NOMO-1 treated with dmso at 0.1 percent for 144 hours (cell line): ENCODE results near the gene ZNF787.

Source experiments
- DNase-seq: peaks from one replicate; lab custom pipeline; 2025; ENCODE audit not compliant: unreplicated experiment; lab: John Stamatoyannopoulos, UW

The ZNF787 gene

GRCh38 chr19:56144376-56144775 is 23.3 kb upstream of the ZNF787 start:
- DNase-seq = no peak

GRCh38 chr19:56142897-56143434 is 21.9 kb upstream of the ZNF787 start:
- DNase-seq = no peak

DNA sequence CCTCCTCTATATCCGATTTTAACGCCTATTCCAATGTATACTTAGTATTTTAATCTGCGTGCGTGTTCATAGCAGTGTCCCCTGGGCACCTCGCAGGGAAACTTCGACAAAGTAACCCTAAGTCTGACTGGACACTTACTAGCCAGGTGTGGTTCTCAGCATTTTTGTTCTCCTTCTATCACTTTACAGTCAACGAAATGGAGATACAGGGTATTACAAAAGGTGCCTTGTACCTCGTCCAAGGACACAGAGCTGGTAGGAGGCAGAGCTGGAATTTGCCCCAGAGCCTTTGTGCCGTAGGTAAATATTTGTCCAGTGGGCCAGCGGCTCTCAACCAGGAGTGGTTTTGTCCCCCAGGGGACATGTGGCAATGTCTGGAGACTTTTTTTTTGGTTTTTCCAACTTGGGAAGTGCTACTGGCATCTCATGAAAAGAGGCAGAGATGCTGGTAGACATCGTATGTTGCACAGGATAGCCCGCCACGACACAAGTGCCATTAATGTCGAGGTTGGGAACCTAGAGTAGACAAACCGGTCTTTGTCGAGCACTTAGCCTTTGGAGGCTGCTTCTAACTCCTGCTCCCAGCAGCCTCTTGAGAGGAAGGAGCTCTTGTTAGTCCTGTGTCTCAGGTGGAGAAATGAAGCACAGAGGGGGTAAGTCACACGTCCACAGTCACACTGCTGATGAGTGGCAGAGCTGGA is 21.1 kb upstream of the ZNF787 start:
- no peak for DNase-seq

DNA sequence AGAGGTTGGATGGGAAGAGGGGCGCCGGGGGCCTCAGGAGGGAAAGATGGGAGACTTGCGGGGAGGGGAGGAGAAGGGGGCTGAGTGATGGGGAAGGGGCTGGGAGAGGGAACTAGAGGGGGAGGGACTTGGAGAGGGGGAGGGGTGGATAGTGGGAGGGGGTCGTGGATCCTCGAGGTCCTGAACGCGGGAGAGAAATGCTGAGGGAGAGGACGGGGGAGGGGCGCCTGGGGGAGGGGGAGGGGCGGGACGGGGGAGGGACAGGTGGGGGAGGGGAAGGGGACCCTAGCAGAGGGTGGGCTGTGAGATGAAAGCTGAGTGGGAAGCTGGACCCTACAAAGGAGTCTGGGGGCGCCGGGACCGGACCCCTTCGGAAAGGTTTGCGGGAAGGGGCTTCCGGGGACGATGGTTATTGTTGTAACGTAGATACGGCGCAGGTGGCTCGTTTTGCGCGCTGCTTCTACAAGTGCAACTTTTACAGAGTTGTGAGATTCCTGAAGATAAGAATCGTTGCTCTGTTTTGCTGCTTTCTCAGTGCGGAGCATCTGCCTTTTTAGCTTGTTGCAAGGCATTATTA is 20.4 kb upstream of the ZNF787 start:
- DNase-seq = no peak

GRCh38 chr19:56140583-56141416 is 19.7 kb upstream of the ZNF787 start, which contains the start of gene ZNF444:
Gene ZNF444 (plus strand): TSS chr19:56141287. CDS start chr19:56146912, 5,625 bp downstream.
- DNase-seq = peak; percentile 100

DNA sequence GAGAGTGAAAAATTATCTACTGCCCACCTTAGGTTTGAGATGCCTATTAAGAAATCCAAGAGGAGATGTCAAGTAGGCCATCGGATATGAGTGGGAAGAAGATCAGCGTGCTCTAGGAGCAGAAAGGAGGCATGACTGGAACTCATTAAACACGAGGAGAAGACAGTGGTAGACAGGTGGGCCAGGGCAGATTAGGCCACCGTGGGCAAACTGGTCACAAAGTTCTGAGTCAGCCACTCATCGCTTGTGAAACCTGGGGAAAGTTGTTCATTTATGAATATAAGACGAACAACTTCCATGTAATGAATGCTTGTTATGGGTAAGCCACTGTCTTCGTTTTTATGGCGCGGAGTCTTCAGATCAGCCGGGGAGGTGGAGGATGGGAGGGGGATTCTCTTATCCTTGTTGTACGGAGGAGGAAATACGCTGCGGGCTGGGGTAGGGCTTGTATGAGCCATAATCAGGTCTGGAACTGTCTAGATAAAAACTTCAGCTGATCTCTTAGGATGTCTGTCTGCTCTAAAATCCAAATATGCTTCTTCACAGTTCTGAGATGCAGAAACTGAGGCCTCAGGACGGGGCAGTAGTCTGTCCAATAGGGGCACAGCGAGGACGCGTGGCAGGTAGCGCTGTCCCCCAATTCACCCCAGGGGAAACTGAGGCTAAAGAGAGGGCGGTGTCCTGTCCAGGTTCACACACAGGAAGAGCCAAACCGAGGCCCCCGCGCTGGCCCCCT is 18.9 kb upstream of the ZNF787 start:
- no peak for DNase-seq

GRCh38 chr19:56138069-56138468 is 17.0 kb upstream of the ZNF787 start:
- no peak for DNase-seq

DNA sequence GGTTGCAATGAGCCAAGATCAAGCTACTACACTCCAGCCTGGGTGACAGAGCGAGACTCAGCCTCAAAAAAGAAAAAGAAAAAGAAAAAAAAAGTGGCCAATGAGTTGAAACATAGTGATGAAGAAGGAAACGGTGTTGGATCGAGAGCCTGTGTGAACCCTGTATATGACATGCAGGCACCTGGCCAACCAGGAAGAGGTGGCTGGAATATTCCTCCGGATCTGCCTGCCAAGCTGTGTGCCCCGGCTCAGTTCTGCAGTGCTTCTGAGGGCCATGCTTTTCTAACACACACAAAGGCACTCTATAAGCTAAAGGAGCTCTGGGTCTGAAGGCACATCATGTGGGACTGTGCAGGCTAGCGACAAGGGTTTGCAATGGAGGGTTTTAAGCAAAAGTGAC is 16.3 kb upstream of the ZNF787 start:
- DNase-seq = no peak

DNA sequence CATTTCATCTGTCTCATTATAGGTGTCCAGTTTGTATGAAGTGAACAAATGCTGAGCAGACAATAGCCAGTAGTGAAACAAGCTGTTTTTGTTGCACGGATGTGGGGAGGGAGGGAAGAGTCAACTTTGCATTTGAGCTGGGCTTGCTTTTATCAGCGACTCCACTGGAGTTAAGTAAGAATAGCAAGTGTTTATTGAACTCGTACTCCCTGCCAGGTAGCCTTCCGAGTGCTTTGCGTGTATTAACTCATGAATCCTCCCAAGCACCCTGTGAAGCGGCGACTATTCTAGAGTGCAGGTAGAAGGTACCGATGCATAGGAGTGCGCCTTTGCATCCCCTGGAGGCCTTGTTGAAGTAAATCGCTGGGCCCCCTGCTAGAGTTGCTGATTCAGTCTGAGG is 15.3 kb upstream of the ZNF787 start:
- no peak for DNase-seq

- DNase-seq = no peak
These were observed 13.5 kb upstream of the ZNF787 start for GRCh38 chr19:56134654-56134921.

GRCh38 chr19:56133858-56134653 is 13.0 kb upstream of the ZNF787 start:
- peak; percentile 59 for DNase-seq

DNA sequence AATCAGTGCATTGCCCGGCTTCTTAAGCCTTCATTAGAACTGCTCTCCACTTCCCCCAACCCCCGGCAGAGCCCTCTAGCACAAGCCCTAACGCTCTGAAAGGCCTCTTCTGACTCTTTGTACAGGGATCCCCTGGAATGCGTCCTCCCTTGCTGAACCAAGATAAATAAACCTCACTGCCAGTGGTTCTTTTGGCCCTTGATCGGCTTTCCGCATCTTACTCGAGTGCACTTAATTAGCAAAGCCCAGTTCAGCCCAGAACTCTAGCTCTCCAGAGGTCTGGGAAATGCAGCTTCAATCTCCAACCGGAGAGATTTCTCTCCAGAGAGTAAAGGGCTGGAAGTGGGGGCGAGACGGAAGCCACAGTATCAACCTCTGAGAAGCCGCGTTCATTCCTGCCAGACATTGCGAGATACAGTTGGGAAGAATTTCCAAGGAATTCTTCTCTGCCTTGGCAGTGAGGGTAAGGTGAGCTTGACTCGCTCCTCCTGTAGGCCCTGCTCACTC is 11.3 kb upstream of the ZNF787 start:
- DNase-seq = no peak

GRCh38 chr19:56131651-56132050 is 10.6 kb upstream of the ZNF787 start:
- DNase-seq = no peak

GRCh38 chr19:56130006-56130405 is 8.9 kb upstream of the ZNF787 start:
- DNase-seq = no peak

GRCh38 chr19:56126983-56127780 is 6.1 kb upstream of the ZNF787 start:
- DNase-seq = no peak

DNA sequence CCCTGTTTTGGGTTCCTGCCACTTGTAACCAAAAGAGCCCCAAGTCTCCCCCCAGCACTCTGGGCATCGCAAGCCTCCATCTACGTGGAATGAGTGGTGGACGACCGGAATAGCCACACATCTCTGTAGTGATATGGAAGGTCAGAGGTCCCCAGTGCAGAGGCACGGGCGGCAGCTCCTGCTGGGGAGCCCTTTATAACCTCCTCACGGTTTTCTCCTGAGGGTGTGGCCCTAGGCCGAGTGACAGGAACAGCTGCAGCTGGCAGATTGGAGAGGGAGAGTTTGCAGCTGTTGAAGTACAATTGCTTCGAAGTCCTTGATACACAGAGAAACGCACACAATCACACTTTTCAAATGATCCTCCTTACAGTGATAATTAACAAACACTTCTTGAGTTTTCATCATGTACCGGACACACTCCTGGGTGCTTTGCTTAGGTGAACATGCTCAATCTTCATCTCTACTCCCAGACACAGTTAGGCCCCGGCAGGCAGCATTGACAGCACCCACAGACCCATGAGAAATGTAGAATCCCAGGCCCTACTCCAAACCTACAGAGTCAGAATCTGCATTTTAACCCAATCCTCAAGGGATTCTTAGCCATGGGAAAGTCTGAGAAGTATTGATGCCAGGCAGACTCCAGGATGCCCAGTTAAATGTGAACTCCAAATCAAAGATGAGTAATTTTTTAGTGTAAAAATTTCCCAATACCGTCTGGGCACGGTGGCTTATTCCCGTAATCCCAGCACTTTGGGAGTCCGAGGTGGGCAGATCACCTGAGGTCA is 4.9 kb upstream of the ZNF787 start:
- DNase-seq = no peak

DNA sequence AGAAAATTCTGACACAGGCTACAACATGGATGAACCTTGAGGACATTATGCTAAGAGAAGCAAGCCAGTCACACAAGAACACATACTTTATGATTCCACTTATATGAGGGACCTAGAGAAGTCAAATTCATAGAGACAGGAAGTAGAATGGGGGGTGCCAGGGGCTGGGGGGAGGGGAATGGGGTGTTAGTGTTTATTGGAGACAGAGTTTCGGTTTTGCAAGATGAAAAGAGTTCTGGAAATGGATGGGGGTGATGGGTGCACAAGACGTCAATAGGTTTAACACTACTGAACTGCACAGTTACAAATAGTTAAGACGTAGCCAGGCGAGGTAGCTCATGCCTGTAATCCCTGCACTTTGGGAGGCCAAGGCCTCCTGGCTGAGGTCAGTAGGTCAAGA is 3.5 kb upstream of the ZNF787 start:
- no peak for DNase-seq

DNA sequence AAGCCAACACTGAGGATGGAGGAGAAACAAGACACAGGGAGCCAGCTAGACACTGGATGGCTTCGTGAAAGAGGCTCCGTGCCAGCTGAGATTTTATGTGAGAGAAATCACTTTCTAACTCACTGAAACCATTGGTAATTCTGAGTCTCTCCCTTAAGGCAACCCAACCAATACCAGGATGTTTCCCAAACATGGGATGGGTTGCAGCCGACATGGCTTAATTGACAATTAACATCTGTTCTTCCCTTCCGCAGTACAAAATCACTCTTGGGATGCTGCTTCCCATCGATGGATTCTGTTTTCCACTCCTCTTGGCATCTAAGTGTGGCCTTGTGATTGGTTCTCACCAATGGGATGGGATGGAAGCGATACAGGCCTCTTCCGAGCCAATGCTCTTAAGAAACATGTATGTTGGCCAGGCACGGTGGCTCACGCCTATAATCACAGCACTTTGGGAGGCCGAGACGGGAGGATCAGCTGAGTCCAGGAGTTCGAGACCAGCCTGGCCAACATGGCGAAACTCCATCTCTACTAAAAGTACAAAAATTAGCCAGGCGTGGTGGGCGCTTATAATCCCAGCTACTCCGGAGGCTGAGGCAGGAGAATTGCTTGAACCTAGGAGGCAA is 2.3 kb upstream of the ZNF787 start:
- DNase-seq = no peak
